ENCODE results near the gene LINS1.

Gene LINS1

DNA sequence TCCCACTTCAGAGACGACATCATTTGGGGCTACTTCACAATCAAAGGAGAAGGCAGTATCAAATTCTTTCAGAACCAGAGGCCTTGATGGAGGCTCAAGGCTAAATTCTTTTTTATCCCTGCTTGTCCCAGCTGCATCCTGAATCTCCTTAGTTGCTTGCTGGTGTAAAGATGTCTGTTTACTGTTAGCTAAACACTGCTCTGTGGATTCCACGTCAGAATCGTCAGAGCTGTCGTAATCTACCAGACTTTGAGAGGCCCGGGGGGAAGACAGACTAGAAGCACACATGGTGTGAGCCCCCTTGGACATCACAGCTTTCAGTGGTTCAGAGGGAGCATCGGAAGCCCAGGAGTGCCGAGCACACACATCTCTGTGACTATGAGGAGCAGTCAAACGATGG lies 32.6 kb downstream of the LINS1 start:
- no peak for DNase-seq
- in situ Hi-C loops (cut with MboI; ENCODE audit: low pct_unique_long_range_greater_than_20kb, low sequenced_read_pairs) = no loop called here

DNA sequence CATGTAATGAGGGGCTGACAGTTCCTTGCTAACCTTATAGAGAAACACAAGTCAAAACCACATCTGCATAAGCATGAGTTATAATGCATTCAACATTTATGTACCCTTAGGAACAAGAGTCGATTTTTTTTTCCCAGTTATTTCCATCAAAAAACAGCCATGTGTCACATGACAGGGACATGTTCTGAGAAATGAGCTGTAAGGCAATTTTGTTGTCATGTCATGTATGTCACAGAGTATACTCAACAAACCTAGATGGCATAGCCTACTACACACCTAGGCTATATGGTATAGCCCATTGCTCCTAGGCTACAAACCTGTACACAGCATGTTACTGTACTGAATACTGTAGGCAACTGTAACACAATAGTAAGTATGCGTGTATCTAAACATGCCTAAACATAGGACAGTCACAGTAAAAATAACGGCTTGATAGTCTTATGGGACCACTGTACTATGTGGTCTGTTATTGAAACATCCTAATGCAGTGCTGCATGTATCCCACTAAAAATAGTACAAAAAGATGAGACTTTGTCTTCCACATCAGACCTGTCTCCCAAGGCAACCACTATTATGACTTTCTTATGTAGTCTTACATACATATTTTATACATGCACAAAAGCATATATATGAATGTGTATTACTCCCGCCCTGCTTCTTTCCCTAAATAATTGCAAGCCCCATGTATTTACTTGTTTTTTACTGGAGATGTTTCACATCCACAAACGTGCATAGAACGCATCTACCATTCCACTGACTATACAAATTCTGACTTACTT lies 34.9 kb downstream of the LINS1 start:
- in situ Hi-C loops (cut with MboI; ENCODE audit: low pct_unique_long_range_greater_than_20kb, low sequenced_read_pairs) = no loop called here
- no peak for DNase-seq

DNA sequence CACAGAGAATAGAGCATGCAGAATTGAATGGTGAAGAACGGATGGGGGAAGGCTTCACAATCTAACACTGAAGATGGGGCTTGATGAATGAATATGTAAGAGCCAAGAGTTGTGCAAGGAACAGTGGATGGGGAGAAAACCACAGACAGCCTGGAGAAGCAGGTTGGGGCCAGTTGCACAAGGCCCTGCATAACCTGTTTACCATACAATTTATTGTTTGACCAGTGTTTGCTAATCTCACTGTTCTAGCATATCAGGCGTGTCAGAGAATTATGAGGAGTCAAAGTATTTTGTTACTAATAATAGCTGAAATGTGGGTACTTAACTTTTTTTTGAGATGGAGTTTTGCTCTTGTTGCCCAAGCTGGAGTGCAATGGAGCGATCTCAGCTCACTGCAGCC lies 36.4 kb downstream of the LINS1 start:
- DNase-seq = no peak
- in situ Hi-C loops (cut with MboI; ENCODE audit: low pct_unique_long_range_greater_than_20kb, low sequenced_read_pairs) = no loop called here

- no peak for DNase-seq
- in situ Hi-C loops (cut with MboI; ENCODE audit: low pct_unique_long_range_greater_than_20kb, low sequenced_read_pairs) = no loop called here
Measured at GRCh38 chr15:100560323-100560722, 41.7 kb downstream of the LINS1 start.

- in situ Hi-C loops (cut with MboI; ENCODE audit: low pct_unique_long_range_greater_than_20kb, low sequenced_read_pairs) = no loop called here
- DNase-seq = no peak
Measured at GRCh38 chr15:100559330-100559729, 42.7 kb downstream of the LINS1 start.

DNA sequence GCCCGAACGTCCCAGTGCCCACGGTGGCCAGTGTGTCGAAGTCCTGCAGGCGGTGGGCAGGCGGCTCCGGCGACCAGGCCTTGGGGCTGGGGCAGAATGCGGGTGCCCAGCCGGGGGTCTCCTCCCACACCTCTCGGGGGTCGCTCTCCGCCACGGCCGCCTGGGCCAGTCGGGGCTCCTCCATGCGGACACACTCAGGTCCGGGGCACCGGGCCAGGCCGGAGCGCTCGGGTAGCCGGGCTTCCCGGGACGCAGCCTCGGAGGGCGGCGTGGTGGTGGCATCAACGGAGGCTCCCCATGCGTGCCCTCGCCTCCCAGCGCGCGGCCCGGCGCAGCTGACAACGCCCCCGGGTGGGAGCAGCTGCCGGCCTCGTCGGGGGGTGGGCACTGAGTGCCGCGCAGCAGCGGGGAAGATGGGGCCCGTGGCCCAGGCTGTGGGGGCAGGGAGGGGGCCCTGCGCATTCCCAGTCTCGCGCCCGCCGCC lies 43.2 kb downstream of the LINS1 start:
- DNase-seq = no peak
- in situ Hi-C loops (cut with MboI; ENCODE audit: low pct_unique_long_range_greater_than_20kb, low sequenced_read_pairs) = no loop called here

- no peak for DNase-seq
- in situ Hi-C loops (cut with MboI; ENCODE audit: low pct_unique_long_range_greater_than_20kb, low sequenced_read_pairs) = no loop called here
Measured at GRCh38 chr15:100553468-100553867, 48.5 kb downstream of the LINS1 start.

DNA sequence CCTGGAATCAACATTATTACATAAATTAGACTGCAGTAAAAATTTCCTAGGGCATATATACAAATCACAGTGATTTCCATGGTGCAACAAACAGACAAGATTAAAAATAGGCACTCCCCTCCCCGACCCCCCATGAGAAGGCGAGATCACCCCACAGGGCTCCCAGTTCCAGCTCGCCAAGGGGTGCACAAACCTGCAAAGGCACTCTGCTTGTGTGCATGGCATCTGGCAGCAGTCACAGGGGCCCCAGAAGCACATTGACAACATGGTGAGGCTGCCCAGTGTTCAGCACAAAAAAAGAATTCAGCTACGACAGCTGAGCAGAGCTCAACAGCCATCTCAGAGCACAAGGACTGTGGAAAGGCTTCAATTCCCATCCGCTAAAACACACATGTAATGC lies 54.0 kb downstream of the LINS1 start:
- DNase-seq = no peak
- in situ Hi-C loops (cut with MboI; ENCODE audit: low pct_unique_long_range_greater_than_20kb, low sequenced_read_pairs) = no loop called here

DNA sequence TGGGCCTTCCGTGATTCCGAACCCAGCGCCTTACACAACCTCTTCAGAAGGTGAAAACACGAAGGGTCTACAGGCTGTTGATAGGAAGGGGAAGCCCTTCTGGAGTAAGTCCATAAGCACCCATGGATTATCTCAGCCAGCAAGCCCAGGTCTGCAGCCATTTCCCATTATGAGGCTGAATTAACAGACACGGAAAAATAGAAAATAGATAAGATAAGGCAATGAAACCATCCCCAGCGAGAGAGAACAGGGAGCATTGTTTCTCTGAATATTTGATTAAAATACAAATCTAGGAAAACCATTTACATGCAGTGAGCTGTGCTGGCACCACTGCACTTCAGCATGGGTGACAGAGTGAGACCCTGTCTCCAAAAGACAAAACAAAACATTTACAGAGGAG lies 57.0 kb downstream of the LINS1 start:
- in situ Hi-C loops (cut with MboI; ENCODE audit: low pct_unique_long_range_greater_than_20kb, low sequenced_read_pairs) = no loop called here
- no peak for DNase-seq

DNA sequence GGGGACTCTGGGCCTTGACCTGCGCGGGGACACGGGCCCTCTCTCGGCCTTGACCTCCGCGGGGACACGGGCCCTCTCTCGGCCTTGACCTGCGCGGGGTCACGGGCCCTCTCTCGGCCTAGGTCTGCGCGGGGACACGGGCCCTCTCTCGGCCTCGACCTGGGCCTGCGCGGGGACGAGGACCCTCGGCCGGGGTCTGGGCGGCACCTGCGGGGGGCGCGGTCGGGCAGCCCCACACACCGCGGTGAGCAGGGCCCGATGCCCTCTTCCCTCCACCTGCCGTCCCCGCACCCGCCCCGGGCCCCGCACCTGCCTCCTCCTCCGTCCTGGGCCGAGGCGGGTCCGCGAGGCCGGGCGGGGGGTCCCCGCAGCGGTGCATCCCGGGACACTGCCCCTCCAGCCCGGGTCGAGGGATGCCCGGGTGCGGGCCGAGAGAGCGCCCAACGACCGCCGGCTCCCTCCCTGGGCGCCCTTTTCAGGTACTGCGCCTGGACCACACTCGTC lies 57.6 kb downstream of the LINS1 start:
- in situ Hi-C loops (cut with MboI; ENCODE audit: low pct_unique_long_range_greater_than_20kb, low sequenced_read_pairs) = no loop called here
- no peak for DNase-seq

GRCh38 chr15:100542290-100542689 lies 59.7 kb downstream of the LINS1 start:
- in situ Hi-C loops (cut with MboI; ENCODE audit: low pct_unique_long_range_greater_than_20kb, low sequenced_read_pairs) = no loop called here

DNA sequence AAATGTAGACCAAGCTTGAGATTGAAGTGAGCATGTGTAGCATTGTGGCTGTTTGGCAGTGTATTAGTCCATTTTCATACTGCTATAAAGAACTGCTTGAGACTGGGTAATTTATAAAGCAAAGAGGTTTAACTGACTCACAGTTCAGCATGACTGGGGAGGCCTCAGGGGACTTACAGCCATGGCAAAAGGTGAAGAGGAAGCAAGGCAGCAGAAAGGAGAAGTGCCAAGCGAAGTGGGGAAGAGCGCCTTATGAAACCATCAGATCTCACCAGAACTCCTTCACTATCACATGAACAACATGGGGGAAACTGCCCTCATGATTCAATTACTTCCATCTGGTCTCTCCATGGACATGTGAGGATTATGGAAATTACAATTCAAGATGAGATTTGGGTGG lies 64.7 kb downstream of the LINS1 start:
- peak; percentile 80 for DNase-seq
- in situ Hi-C loops (cut with MboI; ENCODE audit: low pct_unique_long_range_greater_than_20kb, low sequenced_read_pairs) = no loop called here

More at GRCh38 chr15:100542290-100542689, 59.7 kb downstream of the LINS1 start:
- DNase-seq = no peak

GRCh38 chr15:100536733-100537132 lies 65.3 kb downstream of the LINS1 start:
- in situ Hi-C loops (cut with MboI; ENCODE audit: low pct_unique_long_range_greater_than_20kb, low sequenced_read_pairs) = no loop called here
- DNase-seq = no peak

DNA sequence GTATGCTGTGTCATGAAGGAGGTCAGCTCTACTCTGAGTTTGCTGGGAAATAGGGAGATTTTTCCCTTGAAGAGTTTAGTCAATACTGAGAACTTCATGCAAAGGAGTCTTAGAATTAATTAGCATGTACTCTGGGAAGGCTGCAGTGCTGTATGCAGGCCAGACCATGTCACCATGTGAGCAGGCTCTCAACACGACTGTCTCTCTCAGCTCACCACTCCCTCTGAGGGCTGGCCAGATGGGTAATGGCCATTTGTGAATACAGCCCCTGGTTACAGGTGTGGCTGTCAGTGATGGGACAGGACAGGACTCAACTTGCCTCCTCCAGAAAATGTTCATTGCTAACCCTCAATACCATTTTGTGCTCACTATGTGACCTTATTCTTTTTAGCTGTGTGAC lies 68.1 kb downstream of the LINS1 start:
- DNase-seq = no peak
- in situ Hi-C loops (cut with MboI; ENCODE audit: low pct_unique_long_range_greater_than_20kb, low sequenced_read_pairs) = no loop called here

DNA sequence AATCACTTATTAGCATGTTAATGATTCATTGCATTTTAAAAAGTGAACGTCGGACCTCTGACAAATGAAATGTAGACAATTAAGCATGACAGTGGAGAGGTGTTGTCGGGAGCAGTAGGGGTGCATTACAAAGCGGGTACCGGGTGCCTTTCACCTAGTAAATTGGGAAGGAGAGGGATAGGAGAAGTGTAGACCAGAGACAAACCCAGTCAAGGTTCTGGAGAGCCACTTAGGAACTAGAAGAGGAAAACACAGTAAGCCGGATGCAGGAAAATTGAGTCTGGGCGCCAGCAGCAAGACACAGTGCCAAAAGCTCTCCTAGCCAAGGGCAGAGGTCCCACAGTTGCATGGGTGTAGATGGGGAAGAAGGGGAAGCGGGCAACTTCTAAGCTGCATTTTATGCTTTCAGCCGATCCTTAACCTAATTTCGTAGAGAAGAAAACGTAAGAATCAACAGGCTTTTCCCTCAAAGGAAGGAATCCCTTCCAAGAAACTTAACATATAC lies 70.1 kb downstream of the LINS1 start:
- no peak for DNase-seq
- in situ Hi-C loops (cut with MboI; ENCODE audit: low pct_unique_long_range_greater_than_20kb, low sequenced_read_pairs) = no loop called here

- in situ Hi-C loops (cut with MboI; ENCODE audit: low pct_unique_long_range_greater_than_20kb, low sequenced_read_pairs) = no loop called here
- DNase-seq = no peak
Measured at GRCh38 chr15:100531204-100531603, 70.8 kb downstream of the LINS1 start.

- no peak for DNase-seq
- in situ Hi-C loops (cut with MboI; ENCODE audit: low pct_unique_long_range_greater_than_20kb, low sequenced_read_pairs) = no loop called here
Measured at GRCh38 chr15:100529556-100529955, 72.4 kb downstream of the LINS1 start.

GRCh38 chr15:100528833-100529428 lies 73.1 kb downstream of the LINS1 start, which contains the start of gene CERS3:
CERS3 (minus strand) TSS chr15:100528950; CDS start chr15:100501849, 27,101 bp downstream.
- in situ Hi-C loops (cut with MboI; ENCODE audit: low pct_unique_long_range_greater_than_20kb, low sequenced_read_pairs) = no loop called here
- DNase-seq = no peak

DNA sequence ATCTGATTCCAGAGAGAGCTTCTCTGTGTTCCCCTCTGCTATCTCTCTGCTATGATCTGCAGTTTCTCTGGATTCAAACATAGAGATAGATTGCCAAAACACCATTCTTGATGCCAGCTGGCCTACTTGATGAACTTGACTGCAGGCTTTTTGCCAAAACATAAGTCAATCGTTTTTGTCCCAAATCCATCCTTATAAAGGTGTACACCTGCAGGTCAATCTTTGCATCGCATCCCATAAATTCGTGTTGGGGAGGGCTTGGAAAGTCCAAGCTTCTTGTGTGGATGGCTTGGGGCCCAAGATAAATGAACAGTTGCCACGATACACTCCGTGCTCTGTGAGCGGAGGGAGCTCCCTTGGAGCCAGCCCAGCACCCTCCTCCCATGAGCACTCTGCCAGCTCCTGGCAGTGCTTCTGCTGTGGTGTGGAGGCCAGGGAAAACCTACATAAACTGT lies 75.9 kb downstream of the LINS1 start:
- in situ Hi-C loops (cut with MboI; ENCODE audit: low pct_unique_long_range_greater_than_20kb, low sequenced_read_pairs) = no loop called here
- no peak for DNase-seq

DNA sequence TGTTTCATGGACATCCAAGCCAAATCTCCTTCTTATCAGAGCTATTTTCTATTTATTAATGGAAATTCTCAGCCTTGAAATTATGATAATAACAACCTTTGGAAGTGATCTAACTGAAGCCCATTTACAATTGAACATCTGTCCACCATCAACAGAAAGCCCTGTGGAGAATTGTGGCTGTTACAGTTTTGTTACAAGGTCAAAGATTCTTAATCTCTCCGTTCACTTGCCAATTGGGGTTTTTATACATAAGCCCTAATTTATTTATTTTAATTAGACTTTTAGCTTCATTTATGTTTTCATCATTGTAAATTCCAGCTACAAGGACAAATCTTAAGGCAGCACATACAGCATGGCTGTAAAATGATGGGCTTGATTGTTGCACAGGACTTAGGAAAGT lies 76.5 kb downstream of the LINS1 start:
- DNase-seq = no peak
- in situ Hi-C loops (cut with MboI; ENCODE audit: low pct_unique_long_range_greater_than_20kb, low sequenced_read_pairs) = no loop called here
